GM12875 (cell line): ENCODE measurements around the gene PITPNC1.
"Not testable (repeated sequence)": the region's sequence is repeated elsewhere in the genome, so short reads cannot be mapped to it uniquely, and the experiment has no call there.

Experiments used
- H3K4me3 ChIP-seq: one replicate; pipeline ENCODE4 v1.5.1; 2011; ENCODE audit warnings: low read depth, low read length, control low read depth
- TF ChIP-seq, protein P1 (sequence below): IDR thresholded peaks from 2 replicates; pipeline ENCODE4 v1.5.1; 2011; ENCODE audit warnings: low read depth, mild to moderate bottlenecking, control low read depth, inconsistent platforms, low read length, moderate library complexity, borderline replicate concordance; ENCODE audit not compliant: insufficient read depth

Gene PITPNC1

DNA sequence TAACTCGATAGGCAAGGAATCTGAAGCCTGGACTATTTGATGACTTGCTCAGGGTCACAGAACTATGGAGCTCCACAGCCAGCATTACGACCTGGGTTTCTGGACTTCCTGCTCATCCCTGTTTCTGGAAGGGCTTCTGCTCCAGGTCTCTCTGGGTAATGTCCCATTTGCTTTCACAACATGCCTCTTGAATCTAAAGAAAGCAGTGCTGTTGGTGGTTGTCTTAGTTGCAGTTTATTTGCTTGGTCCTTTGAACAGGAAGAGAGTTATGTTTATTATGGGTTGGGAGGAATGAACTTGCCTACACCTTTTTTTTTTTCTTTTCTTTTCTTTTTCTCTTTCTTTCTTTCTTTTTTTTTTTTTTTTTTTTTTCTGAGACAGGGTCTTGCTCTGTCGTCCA is 84.8 kb downstream of the PITPNC1 start:
- TF ChIP-seq, protein P1, sequence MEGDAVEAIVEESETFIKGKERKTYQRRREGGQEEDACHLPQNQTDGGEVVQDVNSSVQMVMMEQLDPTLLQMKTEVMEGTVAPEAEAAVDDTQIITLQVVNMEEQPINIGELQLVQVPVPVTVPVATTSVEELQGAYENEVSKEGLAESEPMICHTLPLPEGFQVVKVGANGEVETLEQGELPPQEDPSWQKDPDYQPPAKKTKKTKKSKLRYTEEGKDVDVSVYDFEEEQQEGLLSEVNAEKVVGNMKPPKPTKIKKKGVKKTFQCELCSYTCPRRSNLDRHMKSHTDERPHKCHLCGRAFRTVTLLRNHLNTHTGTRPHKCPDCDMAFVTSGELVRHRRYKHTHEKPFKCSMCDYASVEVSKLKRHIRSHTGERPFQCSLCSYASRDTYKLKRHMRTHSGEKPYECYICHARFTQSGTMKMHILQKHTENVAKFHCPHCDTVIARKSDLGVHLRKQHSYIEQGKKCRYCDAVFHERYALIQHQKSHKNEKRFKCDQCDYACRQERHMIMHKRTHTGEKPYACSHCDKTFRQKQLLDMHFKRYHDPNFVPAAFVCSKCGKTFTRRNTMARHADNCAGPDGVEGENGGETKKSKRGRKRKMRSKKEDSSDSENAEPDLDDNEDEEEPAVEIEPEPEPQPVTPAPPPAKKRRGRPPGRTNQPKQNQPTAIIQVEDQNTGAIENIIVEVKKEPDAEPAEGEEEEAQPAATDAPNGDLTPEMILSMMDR: no peak
- H3K4me3 ChIP-seq: no peak overlapping the region

DNA sequence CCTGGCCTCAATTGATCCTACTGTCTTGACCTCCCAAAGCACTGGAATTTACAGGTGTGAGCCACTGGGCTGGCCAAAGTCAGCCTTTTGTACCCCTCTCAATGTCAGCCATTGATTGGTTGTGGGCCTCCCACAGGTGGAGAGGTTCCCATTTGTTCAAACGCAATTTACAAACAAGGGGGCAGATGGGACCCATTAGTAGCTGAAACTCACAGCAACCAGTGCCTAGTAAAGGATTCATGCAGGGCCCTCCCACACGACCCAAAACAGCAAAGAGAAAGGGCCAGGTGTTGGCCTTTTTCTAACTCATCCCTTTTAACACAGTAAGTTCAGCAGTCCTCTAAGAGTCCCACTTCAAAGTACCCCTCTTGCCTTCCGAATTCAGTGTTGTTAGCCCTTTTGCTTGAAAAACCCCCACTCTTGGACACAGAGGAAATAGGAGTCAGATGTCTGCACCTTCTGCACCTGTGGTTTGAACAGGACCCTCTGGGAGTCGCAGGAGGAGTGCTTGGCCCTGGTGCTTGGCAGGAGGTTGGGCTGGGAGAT is 89.2 kb downstream of the PITPNC1 start:
- TF ChIP-seq, protein P1: no peak
- H3K4me3 ChIP-seq: no peak overlapping the region

DNA sequence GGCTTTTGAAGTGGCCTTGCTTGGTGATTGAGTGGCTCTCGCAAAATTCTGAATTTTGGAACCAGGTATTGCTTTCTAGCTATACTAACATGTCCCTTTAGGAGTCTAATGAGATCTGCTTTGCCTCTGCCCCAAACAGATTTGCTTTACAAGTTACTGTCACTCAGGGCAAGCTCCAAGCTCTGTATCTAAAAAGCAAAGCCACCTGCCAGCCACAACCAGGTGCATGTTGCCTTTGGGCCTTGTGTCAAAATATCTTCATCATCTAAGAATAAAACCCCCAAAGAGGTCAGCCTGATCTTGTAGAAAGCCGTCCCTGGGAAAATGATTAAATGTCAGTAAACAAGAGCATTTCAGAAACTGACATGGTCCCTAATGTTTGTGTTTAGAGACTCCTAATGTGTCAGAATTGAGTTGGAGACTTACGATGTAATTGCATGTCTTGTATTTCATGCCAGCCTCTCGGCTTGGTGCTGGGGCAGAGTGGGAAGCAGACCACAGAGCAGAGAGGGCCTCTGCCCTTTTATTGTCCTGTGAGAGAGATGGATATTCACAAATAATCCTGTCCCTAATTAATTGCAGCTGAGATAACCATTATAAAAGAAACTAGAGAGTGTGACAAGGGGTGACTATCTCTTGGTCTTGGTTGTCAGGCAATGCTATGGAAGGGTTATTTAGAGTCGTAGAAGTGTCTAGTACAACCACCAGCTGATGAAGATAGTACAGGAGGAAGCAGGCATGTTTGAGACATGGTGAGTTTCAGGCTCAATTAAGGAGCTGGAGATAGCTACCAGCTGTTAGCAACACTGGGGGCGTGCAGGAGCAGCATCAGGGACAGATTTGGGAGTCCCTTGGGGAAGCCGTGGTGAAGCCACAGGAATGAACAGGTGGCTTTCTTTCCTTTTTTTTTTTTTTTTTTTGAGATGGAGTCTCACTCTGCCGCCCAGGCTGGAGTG is 90.7 kb downstream of the PITPNC1 start:
- TF ChIP-seq, protein P1: no peak
- H3K4me3 ChIP-seq: no peak overlapping the region

DNA sequence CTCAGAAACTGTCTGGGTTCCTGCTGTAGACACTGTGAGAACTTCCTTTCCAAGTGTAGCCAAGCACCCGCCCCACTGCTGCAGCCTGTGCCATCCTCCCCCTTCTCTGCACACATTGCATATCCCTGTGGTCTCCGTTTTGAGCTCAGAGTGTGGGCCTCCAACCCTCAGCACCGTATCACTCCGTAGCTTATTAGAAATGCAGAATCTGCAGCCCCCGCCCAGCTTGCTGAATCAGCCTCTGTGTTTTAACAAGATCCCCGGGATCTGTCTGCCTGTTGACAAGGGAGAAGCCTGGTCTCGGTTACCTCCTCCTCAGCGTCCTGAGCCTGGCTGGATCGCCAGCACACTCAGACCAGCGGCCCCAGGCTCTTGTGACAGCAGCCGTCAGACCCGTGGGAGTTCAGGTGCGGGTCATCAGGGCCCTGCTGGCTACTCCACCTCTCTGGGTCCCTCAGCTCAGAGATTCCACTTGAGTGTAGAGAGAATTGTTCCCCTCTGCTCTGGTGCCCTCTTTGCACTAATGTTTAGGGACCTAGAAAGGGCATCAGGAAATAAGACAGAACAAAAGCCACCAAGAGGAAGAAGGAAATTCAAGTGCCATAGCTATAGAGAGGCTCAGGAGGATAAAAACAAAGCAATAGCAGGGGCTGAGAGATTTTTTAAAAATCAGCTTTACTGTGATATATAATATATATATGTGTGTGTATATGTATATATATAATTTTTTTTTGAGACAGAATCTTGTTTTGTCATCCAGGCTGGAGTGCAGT is 92.3 kb downstream of the PITPNC1 start:
- TF ChIP-seq, protein P1: no peak
- no peak overlapping the region for H3K4me3 ChIP-seq

DNA sequence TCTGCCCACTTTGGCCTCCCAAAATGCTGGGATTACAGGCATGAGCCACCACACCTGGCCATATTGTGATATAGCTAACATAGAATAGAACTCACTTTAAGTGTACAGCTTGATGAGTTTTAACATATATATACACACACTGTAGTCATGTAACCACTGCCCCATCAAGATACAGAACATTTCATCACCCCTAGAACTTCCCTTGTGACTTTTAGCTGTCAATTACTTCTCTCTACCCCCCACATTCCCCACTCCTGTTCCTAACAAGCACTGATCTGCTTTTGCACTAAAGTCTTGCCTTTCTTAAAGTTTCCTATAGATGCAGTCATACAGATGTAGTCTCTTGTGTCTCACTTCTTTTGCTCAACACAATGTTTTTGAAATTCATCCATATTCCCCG is 93.1 kb downstream of the PITPNC1 start:
- no peak overlapping the region for H3K4me3 ChIP-seq
- TF ChIP-seq, protein P1: no peak

DNA sequence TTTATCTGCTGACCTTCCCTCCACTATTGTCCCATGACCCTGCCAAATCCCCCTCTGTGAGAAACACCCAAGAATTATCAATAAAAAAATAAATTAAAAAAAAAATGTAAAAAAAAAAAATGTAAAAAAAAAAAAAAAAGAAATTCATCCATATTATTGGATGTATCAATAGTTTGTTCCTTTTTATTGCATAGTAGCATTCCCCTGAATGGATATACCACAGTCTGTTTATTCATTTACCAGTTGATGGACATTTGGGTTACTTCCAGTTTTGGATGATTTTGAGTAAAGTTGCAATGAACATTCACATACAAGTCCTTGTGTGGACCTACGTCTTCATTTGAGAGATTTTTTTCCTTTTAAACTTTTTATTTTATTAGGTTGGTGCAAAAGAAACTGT is 94.0 kb downstream of the PITPNC1 start:
- H3K4me3 ChIP-seq: no peak overlapping the region
- TF ChIP-seq, protein P1: no peak

DNA sequence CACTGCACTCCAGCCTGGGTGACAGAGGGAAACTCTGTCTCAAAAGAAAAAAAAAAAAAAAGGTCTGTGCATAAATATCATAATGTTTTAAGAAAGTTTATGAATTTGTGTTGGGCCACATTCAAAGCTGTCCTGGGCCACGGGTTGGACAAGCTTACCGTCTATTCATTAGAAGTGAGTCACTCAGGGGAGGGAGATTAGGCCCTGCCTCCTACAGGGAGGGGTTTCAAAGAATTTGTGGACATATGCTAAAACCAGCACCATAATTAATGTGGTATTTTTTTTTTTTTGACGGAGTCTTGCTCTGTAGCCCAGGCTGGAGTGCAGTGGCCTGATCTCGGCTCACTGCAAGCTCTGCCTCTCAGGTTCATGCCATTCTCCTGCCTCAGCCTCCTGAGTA is 95.5 kb downstream of the PITPNC1 start:
- H3K4me3 ChIP-seq: not testable (repeated sequence)
